K562 (cell line): Measurements from ENCODE around the gene ZDHHC17. TPM values are rescaled to one million over a fixed set of nuclear protein-coding genes. Genes with fewer than 3 reads are reported as not detected.
A peak's percentile ranks its signal among the peaks of the same experiment; 100 is the strongest.

Experiments
- CBFB ChIP-seq: sonication (generic); formaldehyde crosslinking; IDR thresholded peaks from 2 replicates; pipeline ENCODE4 v1.4.0; 2020; ENCODE audit warnings: mild to moderate bottlenecking, missing genetic modification reagents
- CHD2 ChIP-seq: IDR thresholded peaks from 2 replicates; pipeline ENCODE4 v1.6.1; 2011; ENCODE audit warnings: low read depth, low read length
- COPS2 ChIP-seq: fragments of 450-650 bp; conservative IDR thresholded peaks from 2 replicates; pipeline ENCODE4 v1.6.1; 2016; ENCODE audit warnings: mild to moderate bottlenecking, moderate library complexity
- DMBX1 ChIP-seq: fragments of 250-450 bp; sonication (Bioruptor Pico); IDR thresholded peaks from 2 replicates; pipeline ENCODE4 v1.8.0; 2022; ENCODE audit warnings: inconsistent platforms, mild to moderate bottlenecking, moderate library complexity, borderline replicate concordance
- ERF ChIP-seq: fragments of 450-650 bp; formaldehyde crosslinking; IDR thresholded peaks from 2 replicates; pipeline ENCODE4 v1.4.0; 2020; ENCODE audit warnings: mild to moderate bottlenecking, mixed read lengths
- FOXA1 ChIP-seq: fragments of 450-650 bp; IDR thresholded peaks from 2 replicates; pipeline ENCODE4 v1.6.1; 2016; ENCODE audit warnings: mild to moderate bottlenecking, borderline replicate concordance
- GATA2 ChIP-seq: sonication (generic); formaldehyde crosslinking; IDR thresholded peaks from 2 replicates; pipeline ENCODE4 v1.4.0; 2020; ENCODE audit warnings: mild to moderate bottlenecking, missing genetic modification reagents
- NFRKB ChIP-seq: fragments of 450-650 bp; IDR thresholded peaks from 2 replicates; pipeline ENCODE4 v1.6.1; 2016; ENCODE audit warnings: low read depth
- OTX1 ChIP-seq: fragments of 450-650 bp; formaldehyde crosslinking; IDR thresholded peaks from 2 replicates; pipeline ENCODE4 v1.4.0; 2022; ENCODE audit warnings: mild to moderate bottlenecking
- POLR2A ChIP-seq: fragments of 450-650 bp; conservative IDR thresholded peaks from 2 replicates; pipeline ENCODE4 v1.6.1; 2016
- PRPF4 ChIP-seq: fragments of 200-400 bp; formaldehyde crosslinking; IDR thresholded peaks from one replicate; pipeline ENCODE4 v1.6.1; 2017; ENCODE audit warnings: low read length, low read depth, mild to moderate bottlenecking; ENCODE audit not compliant: insufficient read depth, poor library complexity, severe bottlenecking
- RBM25 ChIP-seq: fragments of 200-400 bp; formaldehyde crosslinking; IDR thresholded peaks from 2 replicates; pipeline ENCODE4 v1.6.1; 2018; ENCODE audit warnings: low read length, low read depth, moderate library complexity; ENCODE audit not compliant: severe bottlenecking
- TCF3 ChIP-seq: sonication (generic); formaldehyde crosslinking; IDR thresholded peaks from 2 replicates; pipeline ENCODE4 v1.4.0; 2020; ENCODE audit warnings: mild to moderate bottlenecking, missing genetic modification reagents
- TSC22D4 ChIP-seq: fragments of 450-650 bp; IDR thresholded peaks from 2 replicates; pipeline ENCODE4 v1.6.1; 2016; ENCODE audit warnings: missing genetic modification characterization, missing biosample characterization, control low read depth
- ZBTB5 ChIP-seq: fragments of 450-650 bp; IDR thresholded peaks from 2 replicates; pipeline ENCODE4 v1.6.1; 2017; ENCODE audit warnings: antibody characterized with exemption
- ZKSCAN1 ChIP-seq: fragments of 150-350 bp; IDR thresholded peaks from 2 replicates; pipeline ENCODE4 v1.6.1; 2016; ENCODE audit warnings: low read depth, low read length
- ZKSCAN8 ChIP-seq: fragments of 200-800 bp; sonication (Bioruptor generic); IDR thresholded peaks from 2 replicates; pipeline ENCODE4 v1.6.1; 2016; ENCODE audit warnings: missing genetic modification characterization, missing compliant biosample characterization
- ZNF140 ChIP-seq: fragments of 250-450 bp; sonication (Bioruptor Pico); IDR thresholded peaks from 2 replicates; pipeline ENCODE4 v1.8.0; 2021; ENCODE audit warnings: moderate library complexity, mild to moderate bottlenecking, inconsistent platforms
- ZNF668 ChIP-seq: fragments of 250-450 bp; sonication (Bioruptor Pico); IDR thresholded peaks from 2 replicates; pipeline ENCODE4 v1.8.0; 2022; ENCODE audit warnings: mild to moderate bottlenecking, inconsistent platforms
- ZNF76 ChIP-seq: fragments of 250-450 bp; sonication (Bioruptor Pico); IDR thresholded peaks from 2 replicates; pipeline ENCODE4 v1.4.0; 2020; ENCODE audit warnings: mild to moderate bottlenecking, moderate library complexity, borderline replicate concordance
- ZNF830 ChIP-seq: fragments of 250-450 bp; sonication (Bioruptor Pico); IDR thresholded peaks from 2 replicates; pipeline ENCODE4 v1.5.0; 2021; ENCODE audit warnings: mild to moderate bottlenecking
- polyA plus RNA-seq, 8 experiments: library from polyadenylated mRNA; depleted of rRNA in 4 of 8; stranded (reverse) in 5 of 8; unstranded in 3 of 8; fragments of >200 nt; fragmentation: Nextera tagmentation in 2 of 8; fragmentation: Illumina TruSeq in 1 of 8; extraction: Ambion mirVana in 2 of 8; extraction: Trizol in 1 of 8; gene quantifications; 2 replicates each; pipeline versions ENCODE4 v1.2.1 to v1.2.3, GENCODE V29; 2011 to 2014; ENCODE audit warnings: inconsistent platforms in 1 of 8, missing spikeins in 1 of 8
- total RNA-seq, 7 experiments: library from RNA; depleted of rRNA in 6 of 7; stranded (reverse); fragments of >200 nt in 6 of 7; fragmentation: Illumina TruSeq in 2 of 7; extraction: Trizol in 2 of 7; gene quantifications; 2 replicates each; pipeline versions ENCODE4 v1.2.1 to v1.2.3, GENCODE V29; 2011 to 2021; ENCODE audit warnings: low replicate concordance in 1 of 7
- TF ChIP-seq, protein P1 (sequence below): sonication (generic); IDR thresholded peaks from 2 replicates; pipeline ENCODE4 v1.6.1; 2016
- TF ChIP-seq, protein P2 (sequence below): sonication (generic); formaldehyde crosslinking; IDR thresholded peaks from 2 replicates; pipeline ENCODE4 v1.8.0; 2023; ENCODE audit warnings: mild to moderate bottlenecking, missing genetic modification reagents
- TF ChIP-seq, protein P3 (sequence below): fragments of 200-800 bp; sonication (Bioruptor generic); IDR thresholded peaks from 2 replicates; pipeline ENCODE4 v1.6.1; 2017; ENCODE audit warnings: missing genetic modification characterization, missing compliant biosample characterization
- TF ChIP-seq, protein P4 (sequence below): fragments of 450-650 bp; IDR thresholded peaks from 2 replicates; pipeline ENCODE4 v1.6.1; 2018; ENCODE audit warnings: mild to moderate bottlenecking, low read depth; ENCODE audit not compliant: partially characterized antibody

The ZDHHC17 gene
- total and polyA plus RNA-seq, 9 of the 15 experiments (the other 6 are each of a cell fraction or from before 2014, with no cell fraction given) = 6.7 to 66.0 (median 27.5) TPM

DNA sequence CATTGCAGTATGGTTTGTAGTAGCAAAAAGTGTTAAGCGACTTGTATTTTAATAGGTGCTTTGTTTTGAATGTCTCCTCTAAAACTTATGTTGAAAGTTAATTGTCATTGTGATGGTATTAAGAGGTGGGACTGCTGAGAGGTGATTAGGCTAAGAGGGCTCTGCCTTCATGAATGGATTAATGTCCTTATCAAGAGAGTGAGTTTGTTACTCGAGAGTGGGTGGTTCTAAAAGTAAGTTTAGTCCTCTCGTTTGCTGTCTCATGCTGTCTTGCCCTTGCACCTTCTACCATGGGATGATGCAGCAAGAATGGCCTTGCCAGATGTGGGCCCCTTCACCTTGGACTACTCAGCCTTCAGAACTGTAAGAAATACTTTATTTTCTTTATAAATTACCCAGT, 17.4 kb downstream of the ZDHHC17 start (continued):
- TF ChIP-seq FOXA1 (no peak), PRPF4 (no peak), GATA2 (CRISPR knock-in tag) (no peak), ZNF140 (no peak), NFRKB (no peak), ZBTB5 (no peak), DMBX1 (CRISPR knock-in tag) (no peak), RBM25 (no peak), TCF3 (CRISPR knock-in tag) (peak; percentile 58), COPS2 (no peak), OTX1 (CRISPR knock-in tag) (no peak), ZNF830 (CRISPR knock-in tag) (no peak), ZKSCAN8 (CRISPR knock-in tag) (no peak), POLR2A (no peak), TSC22D4 (tag) (no peak), CHD2 (no peak), ZNF668 (no peak), ZNF76 (CRISPR knock-in tag) (no peak), ERF (CRISPR knock-in tag) (no peak), CBFB (CRISPR knock-in tag) (no peak), ZKSCAN1 (no peak)
- TF ChIP-seq, protein P1, sequence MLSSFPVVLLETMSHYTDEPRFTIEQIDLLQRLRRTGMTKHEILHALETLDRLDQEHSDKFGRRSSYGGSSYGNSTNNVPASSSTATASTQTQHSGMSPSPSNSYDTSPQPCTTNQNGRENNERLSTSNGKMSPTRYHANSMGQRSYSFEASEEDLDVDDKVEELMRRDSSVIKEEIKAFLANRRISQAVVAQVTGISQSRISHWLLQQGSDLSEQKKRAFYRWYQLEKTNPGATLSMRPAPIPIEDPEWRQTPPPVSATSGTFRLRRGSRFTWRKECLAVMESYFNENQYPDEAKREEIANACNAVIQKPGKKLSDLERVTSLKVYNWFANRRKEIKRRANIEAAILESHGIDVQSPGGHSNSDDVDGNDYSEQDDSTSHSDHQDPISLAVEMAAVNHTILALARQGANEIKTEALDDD = peak; percentile 90; the same call in 1 of the 2 replicates
- TF ChIP-seq, protein P2, sequence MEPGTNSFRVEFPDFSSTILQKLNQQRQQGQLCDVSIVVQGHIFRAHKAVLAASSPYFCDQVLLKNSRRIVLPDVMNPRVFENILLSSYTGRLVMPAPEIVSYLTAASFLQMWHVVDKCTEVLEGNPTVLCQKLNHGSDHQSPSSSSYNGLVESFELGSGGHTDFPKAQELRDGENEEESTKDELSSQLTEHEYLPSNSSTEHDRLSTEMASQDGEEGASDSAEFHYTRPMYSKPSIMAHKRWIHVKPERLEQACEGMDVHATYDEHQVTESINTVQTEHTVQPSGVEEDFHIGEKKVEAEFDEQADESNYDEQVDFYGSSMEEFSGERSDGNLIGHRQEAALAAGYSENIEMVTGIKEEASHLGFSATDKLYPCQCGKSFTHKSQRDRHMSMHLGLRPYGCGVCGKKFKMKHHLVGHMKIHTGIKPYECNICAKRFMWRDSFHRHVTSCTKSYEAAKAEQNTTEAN (CRISPR knock-in tag) = no peak
- TF ChIP-seq, protein P3, sequence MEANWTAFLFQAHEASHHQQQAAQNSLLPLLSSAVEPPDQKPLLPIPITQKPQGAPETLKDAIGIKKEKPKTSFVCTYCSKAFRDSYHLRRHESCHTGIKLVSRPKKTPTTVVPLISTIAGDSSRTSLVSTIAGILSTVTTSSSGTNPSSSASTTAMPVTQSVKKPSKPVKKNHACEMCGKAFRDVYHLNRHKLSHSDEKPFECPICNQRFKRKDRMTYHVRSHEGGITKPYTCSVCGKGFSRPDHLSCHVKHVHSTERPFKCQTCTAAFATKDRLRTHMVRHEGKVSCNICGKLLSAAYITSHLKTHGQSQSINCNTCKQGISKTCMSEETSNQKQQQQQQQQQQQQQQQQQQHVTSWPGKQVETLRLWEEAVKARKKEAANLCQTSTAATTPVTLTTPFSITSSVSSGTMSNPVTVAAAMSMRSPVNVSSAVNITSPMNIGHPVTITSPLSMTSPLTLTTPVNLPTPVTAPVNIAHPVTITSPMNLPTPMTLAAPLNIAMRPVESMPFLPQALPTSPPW (CRISPR knock-in tag) = no peak
- TF ChIP-seq, protein P4, sequence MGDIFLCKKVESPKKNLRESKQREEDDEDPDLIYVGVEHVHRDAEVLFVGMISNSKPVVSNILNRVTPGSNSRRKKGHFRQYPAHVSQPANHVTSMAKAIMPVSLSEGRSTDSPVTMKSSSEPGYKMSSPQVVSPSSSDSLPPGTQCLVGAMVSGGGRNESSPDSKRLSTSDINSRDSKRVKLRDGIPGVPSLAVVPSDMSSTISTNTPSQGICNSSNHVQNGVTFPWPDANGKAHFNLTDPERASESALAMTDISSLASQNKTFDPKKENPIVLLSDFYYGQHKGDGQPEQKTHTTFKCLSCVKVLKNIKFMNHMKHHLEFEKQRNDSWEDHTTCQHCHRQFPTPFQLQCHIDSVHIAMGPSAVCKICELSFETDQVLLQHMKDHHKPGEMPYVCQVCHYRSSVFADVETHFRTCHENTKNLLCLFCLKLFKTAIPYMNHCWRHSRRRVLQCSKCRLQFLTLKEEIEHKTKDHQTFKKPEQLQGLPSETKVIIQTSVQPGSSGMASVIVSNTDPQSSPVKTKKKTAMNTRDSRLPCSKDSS = no peak
